ENCODE measurements around the gene GMDS.

Gene GMDS

GRCh38 chr6:1819007-1819406 lies 426.4 kb downstream of the GMDS start:
- H3K9me3 ChIP-seq (ENCODE audit: control extremely low read depth in 1 of 5, control insufficient read depth in 4 of 5, insufficient read depth in 2 of 5, low read depth in 1 of 5, low read length in 4 of 5): no peaks in the 10 kb centered on the region
- no peak for DNase-seq
- no peak overlapping the region for H3K27ac ChIP-seq (ENCODE audit: insufficient read depth in 1 of 2, low read depth in 1 of 2, low read length in 2 of 2, poor library complexity in 1 of 2, severe bottlenecking in 2 of 2)
- WGBS (ENCODE audit: insufficient coverage): no CpG with 5 or more reads among the region's 3 CpGs
- H3K4me3 ChIP-seq (ENCODE audit: control insufficient read depth in 1 of 7, extremely low read depth in 1 of 7, insufficient read depth in 4 of 7, low read depth in 2 of 7, low read length in 6 of 7): no peak overlapping the region
- CTCF ChIA-PET: no interaction called here
- no peaks in the 10 kb centered on the region for H3K4me1 ChIP-seq (ENCODE audit: control extremely low read depth in 1 of 4, control insufficient read depth in 4 of 4, insufficient read depth in 4 of 4, low read length in 3 of 4)
- no peaks in the 10 kb centered on the region for H3K27me3 ChIP-seq (replicated peaks in 2 of 5; ENCODE audit: control insufficient read depth in 4 of 5, insufficient read depth in 5 of 5, low read length in 4 of 5)
- POLR2A ChIA-PET: no interaction called here
- H3K36me3 ChIP-seq (ENCODE audit: control insufficient read depth in 4 of 4, insufficient read depth in 4 of 4, low read length in 3 of 4): no peaks in the 10 kb centered on the region

GRCh38 chr6:1817033-1817761 lies 428.2 kb downstream of the GMDS start:
- H3K27ac ChIP-seq (ENCODE audit: insufficient read depth in 1 of 2, low read depth in 1 of 2, low read length in 2 of 2, poor library complexity in 1 of 2, severe bottlenecking in 2 of 2): no peak overlapping the region
- POLR2A ChIA-PET: no interaction called here
- H3K27me3 ChIP-seq (replicated peaks in 2 of 5; ENCODE audit: control insufficient read depth in 4 of 5, insufficient read depth in 5 of 5, low read length in 4 of 5): no peaks in the 10 kb centered on the region
- no peaks in the 10 kb centered on the region for H3K4me1 ChIP-seq (ENCODE audit: control extremely low read depth in 1 of 4, control insufficient read depth in 4 of 4, insufficient read depth in 4 of 4, low read length in 3 of 4)
- DNase-seq: peak in 2 of 3 donors; percentile 4 to 33
- H3K9me3 ChIP-seq (ENCODE audit: control extremely low read depth in 1 of 5, control insufficient read depth in 4 of 5, insufficient read depth in 2 of 5, low read depth in 1 of 5, low read length in 4 of 5): no peaks in the 10 kb centered on the region
- WGBS (ENCODE audit: insufficient coverage): 33% methylated on average over 1 of the region's 4 CpGs
- CTCF ChIA-PET: no interaction called here
- H3K4me3 ChIP-seq (ENCODE audit: control insufficient read depth in 1 of 7, extremely low read depth in 1 of 7, insufficient read depth in 4 of 7, low read depth in 2 of 7, low read length in 6 of 7): no peak overlapping the region
- no peaks in the 10 kb centered on the region for H3K36me3 ChIP-seq (ENCODE audit: control insufficient read depth in 4 of 4, insufficient read depth in 4 of 4, low read length in 3 of 4)

GRCh38 chr6:1815827-1816452 lies 429.5 kb downstream of the GMDS start:
- H3K9me3 ChIP-seq (ENCODE audit: control extremely low read depth in 1 of 5, control insufficient read depth in 4 of 5, insufficient read depth in 2 of 5, low read depth in 1 of 5, low read length in 4 of 5): no peaks in the 10 kb centered on the region
- H3K36me3 ChIP-seq (ENCODE audit: control insufficient read depth in 4 of 4, insufficient read depth in 4 of 4, low read length in 3 of 4): no peaks in the 10 kb centered on the region
- ChIA-PET CTCF (no interaction called here), POLR2A (no interaction called here)
- DNase-seq: no peak
- no peaks in the 10 kb centered on the region for H3K4me1 ChIP-seq (ENCODE audit: control extremely low read depth in 1 of 4, control insufficient read depth in 4 of 4, insufficient read depth in 4 of 4, low read length in 3 of 4)
- H3K27me3 ChIP-seq (replicated peaks in 2 of 5; ENCODE audit: control insufficient read depth in 4 of 5, insufficient read depth in 5 of 5, low read length in 4 of 5): no peaks in the 10 kb centered on the region
- no peak overlapping the region for H3K27ac ChIP-seq (ENCODE audit: insufficient read depth in 1 of 2, low read depth in 1 of 2, low read length in 2 of 2, poor library complexity in 1 of 2, severe bottlenecking in 2 of 2)
- no peak overlapping the region for H3K4me3 ChIP-seq (ENCODE audit: control insufficient read depth in 1 of 7, extremely low read depth in 1 of 7, insufficient read depth in 4 of 7, low read depth in 2 of 7, low read length in 6 of 7)
- WGBS (ENCODE audit: insufficient coverage): 94% methylated on average over 3 of the region's 8 CpGs

GRCh38 chr6:1814279-1814678 lies 431.1 kb downstream of the GMDS start:
- no peak for DNase-seq
- no peak overlapping the region for H3K4me3 ChIP-seq (ENCODE audit: control insufficient read depth in 1 of 7, extremely low read depth in 1 of 7, insufficient read depth in 4 of 7, low read depth in 2 of 7, low read length in 6 of 7)
- ChIA-PET CTCF (interaction anchor here (1.0 kb wide), 1 partner anchor 11 kb away, joined by 4 read pairs; no protein-coding TSS in a partner anchor), POLR2A (interaction anchor here (0.6 kb wide), 1 partner anchor 277 kb away, joined by 3 read pairs; no protein-coding TSS in a partner anchor)
- H3K9me3 ChIP-seq (ENCODE audit: control extremely low read depth in 1 of 5, control insufficient read depth in 4 of 5, insufficient read depth in 2 of 5, low read depth in 1 of 5, low read length in 4 of 5): no peaks in the 10 kb centered on the region
- no peaks in the 10 kb centered on the region for H3K36me3 ChIP-seq (ENCODE audit: control insufficient read depth in 4 of 4, insufficient read depth in 4 of 4, low read length in 3 of 4)
- H3K4me1 ChIP-seq (ENCODE audit: control extremely low read depth in 1 of 4, control insufficient read depth in 4 of 4, insufficient read depth in 4 of 4, low read length in 3 of 4): no peaks in the 10 kb centered on the region
- H3K27me3 ChIP-seq (replicated peaks in 2 of 5; ENCODE audit: control insufficient read depth in 4 of 5, insufficient read depth in 5 of 5, low read length in 4 of 5): no peaks in the 10 kb centered on the region
- no peak overlapping the region for H3K27ac ChIP-seq (ENCODE audit: insufficient read depth in 1 of 2, low read depth in 1 of 2, low read length in 2 of 2, poor library complexity in 1 of 2, severe bottlenecking in 2 of 2)
- WGBS (ENCODE audit: insufficient coverage): 80% methylated on average over 1 of the region's 4 CpGs

DNA sequence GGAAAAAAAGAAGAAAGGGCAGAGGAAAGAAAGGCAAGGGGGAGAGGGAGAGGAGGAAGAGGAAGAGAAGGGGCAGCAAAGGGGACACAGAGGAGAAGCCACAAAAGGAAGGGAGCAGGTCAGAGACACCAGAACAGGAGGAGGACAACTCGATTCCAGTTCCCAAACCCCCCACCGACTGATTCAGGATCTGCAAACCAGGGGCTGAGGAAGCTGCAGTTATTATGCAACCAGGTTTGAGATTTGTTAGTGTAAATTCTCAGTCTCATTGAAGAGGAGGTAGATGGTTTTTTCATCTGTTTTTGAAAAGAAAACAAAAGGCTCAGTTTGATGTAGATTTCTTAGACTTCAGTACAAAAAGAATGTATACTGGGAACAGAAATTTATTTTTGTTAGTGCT lies 432.9 kb downstream of the GMDS start:
- ChIA-PET POLR2A (interaction anchor here (1.0 kb wide), 1 partner anchor 9 kb away, joined by 3 read pairs; no protein-coding TSS in a partner anchor), CTCF (interaction anchor here (0.9 kb wide), 1 partner anchor 310 kb away, joined by 4 read pairs; no protein-coding TSS in a partner anchor)
- Histone ChIP-seq H3K4me3 (ENCODE audit: control insufficient read depth in 1 of 7, extremely low read depth in 1 of 7, insufficient read depth in 4 of 7, low read depth in 2 of 7, low read length in 6 of 7) (no peak overlapping the region), H3K27me3 (replicated peaks in 2 of 5; ENCODE audit: control insufficient read depth in 4 of 5, insufficient read depth in 5 of 5, low read length in 4 of 5) (no peaks in the 10 kb centered on the region), H3K4me1 (ENCODE audit: control extremely low read depth in 1 of 4, control insufficient read depth in 4 of 4, insufficient read depth in 4 of 4, low read length in 3 of 4) (no peaks in the 10 kb centered on the region), H3K36me3 (ENCODE audit: control insufficient read depth in 4 of 4, insufficient read depth in 4 of 4, low read length in 3 of 4) (no peaks in the 10 kb centered on the region), H3K9me3 (ENCODE audit: control extremely low read depth in 1 of 5, control insufficient read depth in 4 of 5, insufficient read depth in 2 of 5, low read depth in 1 of 5, low read length in 4 of 5) (no peaks in the 10 kb centered on the region), H3K27ac (ENCODE audit: insufficient read depth in 1 of 2, low read depth in 1 of 2, low read length in 2 of 2, poor library complexity in 1 of 2, severe bottlenecking in 2 of 2) (no peak overlapping the region)
- WGBS (ENCODE audit: insufficient coverage): 100% methylated on average over 1 of the region's 2 CpGs
- no peak for DNase-seq

GRCh38 chr6:1812034-1812433 lies 433.4 kb downstream of the GMDS start:
- POLR2A ChIA-PET: no interaction called here
- Histone ChIP-seq H3K4me1 (ENCODE audit: control extremely low read depth in 1 of 4, control insufficient read depth in 4 of 4, insufficient read depth in 4 of 4, low read length in 3 of 4) (no peaks in the 10 kb centered on the region), H3K27ac (ENCODE audit: insufficient read depth in 1 of 2, low read depth in 1 of 2, low read length in 2 of 2, poor library complexity in 1 of 2, severe bottlenecking in 2 of 2) (no peak overlapping the region), H3K36me3 (ENCODE audit: control insufficient read depth in 4 of 4, insufficient read depth in 4 of 4, low read length in 3 of 4) (no peaks in the 10 kb centered on the region), H3K4me3 (ENCODE audit: control insufficient read depth in 1 of 7, extremely low read depth in 1 of 7, insufficient read depth in 4 of 7, low read depth in 2 of 7, low read length in 6 of 7) (no peak overlapping the region), H3K27me3 (replicated peaks in 2 of 5; ENCODE audit: control insufficient read depth in 4 of 5, insufficient read depth in 5 of 5, low read length in 4 of 5) (no peaks in the 10 kb centered on the region), H3K9me3 (ENCODE audit: control extremely low read depth in 1 of 5, control insufficient read depth in 4 of 5, insufficient read depth in 2 of 5, low read depth in 1 of 5, low read length in 4 of 5) (no peaks in the 10 kb centered on the region)
- no peak for DNase-seq
- 98% methylated on average over 7 of the region's 7 CpGs for WGBS (ENCODE audit: insufficient coverage)
- CTCF ChIA-PET: interaction anchor here (0.9 kb wide), 1 partner anchor 311 kb away, joined by 4 read pairs; no protein-coding TSS in a partner anchor

GRCh38 chr6:1810880-1811279 lies 434.5 kb downstream of the GMDS start:
- H3K27me3 ChIP-seq (replicated peaks in 2 of 5; ENCODE audit: control insufficient read depth in 4 of 5, insufficient read depth in 5 of 5, low read length in 4 of 5): no peaks in the 10 kb centered on the region
- ChIA-PET CTCF (interaction anchor here (2.1 kb wide), 1 partner anchor 14 kb away, joined by 4 read pairs; no protein-coding TSS in a partner anchor), POLR2A (no interaction called here)
- H3K27ac ChIP-seq (ENCODE audit: insufficient read depth in 1 of 2, low read depth in 1 of 2, low read length in 2 of 2, poor library complexity in 1 of 2, severe bottlenecking in 2 of 2): no peak overlapping the region
- no peak overlapping the region for H3K4me3 ChIP-seq (ENCODE audit: control insufficient read depth in 1 of 7, extremely low read depth in 1 of 7, insufficient read depth in 4 of 7, low read depth in 2 of 7, low read length in 6 of 7)
- H3K36me3 ChIP-seq (ENCODE audit: control insufficient read depth in 4 of 4, insufficient read depth in 4 of 4, low read length in 3 of 4): no peaks in the 10 kb centered on the region
- H3K4me1 ChIP-seq (ENCODE audit: control extremely low read depth in 1 of 4, control insufficient read depth in 4 of 4, insufficient read depth in 4 of 4, low read length in 3 of 4): no peaks in the 10 kb centered on the region
- DNase-seq: no peak
- no peaks in the 10 kb centered on the region for H3K9me3 ChIP-seq (ENCODE audit: control extremely low read depth in 1 of 5, control insufficient read depth in 4 of 5, insufficient read depth in 2 of 5, low read depth in 1 of 5, low read length in 4 of 5)
- WGBS (ENCODE audit: insufficient coverage): no CpG with 5 or more reads among the region's 2 CpGs

Measured in common myeloid progenitor, CD34-positive (primary cell).